T47D (cell line): ENCODE measurements around the gene CDC42SE2.
"Not testable (repeated sequence)": the region's sequence is repeated elsewhere in the genome, so short reads cannot be mapped to it uniquely, and the experiment has no call there.

ENCODE experiments used
- DNase-seq, 2 experiments: peaks; one replicate each; pipeline versions ENCODE4 v3.0.0 to v3.0.0-alpha.2; 2011 to 2012; ENCODE audit warnings: low read depth in 1 of 2, low spot score in 1 of 2
- JUND ChIP-seq: IDR thresholded peaks from 2 replicates; pipeline ENCODE4 v1.6.1; 2012; ENCODE audit warnings: low read depth
- in situ Hi-C: cut with HindIII; loops from 2 replicates; pipeline ENCODE4 v1.10.0; 2016; ENCODE audit warnings: low sequenced_read_pairs, low pct_unique_long_range_greater_than_20kb

Gene CDC42SE2

GRCh38 chr5:131377785-131378325, 114.0 kb downstream of the CDC42SE2 start:
- DNase-seq = no peak
- in situ Hi-C loops = no loop called here
- TF ChIP-seq JUND = no peak

- no peak for DNase-seq
- in situ Hi-C loops = no loop called here
- TF ChIP-seq JUND = no peak
These were observed 115.1 kb downstream of the CDC42SE2 start for GRCh38 chr5:131378721-131379541.

DNA sequence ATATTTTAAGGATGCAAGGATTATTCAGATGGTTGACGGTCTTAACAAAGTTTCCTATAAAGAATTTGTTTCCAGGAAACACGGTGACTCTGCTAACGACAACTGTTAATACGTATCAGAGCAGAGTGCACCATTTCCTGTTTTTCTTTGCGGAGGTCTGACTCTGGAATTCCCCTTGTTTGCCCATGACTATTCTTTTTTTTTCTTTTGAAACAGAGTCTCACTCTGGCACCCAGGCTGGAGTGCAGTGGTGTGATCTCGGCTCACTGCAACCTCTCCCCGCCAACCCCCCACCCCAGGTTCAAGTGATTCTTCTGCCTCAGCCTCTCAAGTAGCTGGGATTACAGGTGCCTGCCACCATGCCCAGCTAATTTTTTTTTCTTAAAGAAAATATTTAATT, 115.9 kb downstream of the CDC42SE2 start:
- in situ Hi-C loops = no loop called here
- TF ChIP-seq JUND = no peak
- no peak for DNase-seq

GRCh38 chr5:131380238-131380637, 116.4 kb downstream of the CDC42SE2 start:
- in situ Hi-C loops, DNase-seq: not testable (repeated sequence)

GRCh38 chr5:131381021-131381420, 117.2 kb downstream of the CDC42SE2 start:
- in situ Hi-C loops = no loop called here
- no peak for TF ChIP-seq JUND

GRCh38 chr5:131381777-131382176, 117.9 kb downstream of the CDC42SE2 start:
- in situ Hi-C loops = no loop called here
- TF ChIP-seq JUND = no peak
- DNase-seq = no peak

More at GRCh38 chr5:131381021-131381420, 117.2 kb downstream of the CDC42SE2 start:
- no peak for DNase-seq

GRCh38 chr5:131382407-131383395, 118.8 kb downstream of the CDC42SE2 start:
- no peak for TF ChIP-seq JUND
- peak; percentile 27 to 81 for DNase-seq
- in situ Hi-C loops = no loop called here

- no peak for TF ChIP-seq JUND
- in situ Hi-C loops = no loop called here
- DNase-seq = no peak
These were observed 120.3 kb downstream of the CDC42SE2 start for GRCh38 chr5:131384173-131384572.

DNA sequence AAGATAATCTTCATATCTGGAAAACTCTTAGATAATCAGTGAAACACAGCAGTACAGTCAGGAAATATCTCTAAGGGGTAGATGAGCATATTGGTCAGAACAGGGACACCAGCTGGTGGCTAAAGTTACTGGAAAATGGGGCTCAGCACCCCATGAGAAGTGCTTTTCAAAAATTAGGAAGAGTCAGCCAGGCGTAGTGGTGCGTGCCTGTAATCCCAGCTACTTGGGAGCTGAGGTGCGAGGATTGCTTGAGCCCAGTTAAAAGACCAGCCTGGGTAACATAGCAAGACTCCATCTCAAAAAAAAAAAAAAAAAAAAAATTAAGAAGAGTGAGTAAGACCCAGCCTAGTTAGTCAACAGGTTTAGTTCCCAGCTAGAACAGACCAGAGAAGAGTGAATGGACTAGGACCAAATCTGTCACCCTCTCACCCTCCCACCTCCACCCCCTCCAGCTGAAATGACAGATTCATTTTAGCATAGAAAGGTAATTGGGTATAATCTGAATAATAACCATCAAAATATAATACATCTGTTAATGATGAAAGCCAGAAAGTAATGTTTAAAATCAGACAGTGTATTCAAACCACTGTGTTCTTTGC, 120.9 kb downstream of the CDC42SE2 start:
- in situ Hi-C loops = no loop called here
- no peak for TF ChIP-seq JUND
- DNase-seq = no peak

DNA sequence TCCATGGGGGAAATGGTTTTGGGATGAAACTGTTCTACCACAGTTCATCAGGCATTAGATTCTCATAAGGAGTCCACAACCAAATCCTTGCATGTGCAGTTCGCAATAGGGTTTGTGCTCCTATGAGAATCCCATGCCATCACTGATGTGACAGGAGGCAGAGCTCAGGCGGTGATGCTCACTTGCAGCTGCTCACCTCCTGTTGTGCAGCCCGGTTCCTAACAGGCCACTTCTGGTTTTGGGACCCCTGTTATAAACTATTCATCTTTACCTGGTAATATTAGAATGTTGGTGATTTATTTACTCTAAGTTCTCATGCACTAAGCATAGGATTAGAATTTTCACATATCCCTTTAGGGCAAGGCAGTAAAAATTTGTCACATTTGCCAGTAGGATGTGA, 122.3 kb downstream of the CDC42SE2 start:
- in situ Hi-C loops = no loop called here
- no peak for TF ChIP-seq JUND
- DNase-seq = no peak

- DNase-seq = peak in 1 of 2 experiments; percentile 50
- in situ Hi-C loops = no loop called here
- TF ChIP-seq JUND = no peak
These were observed 122.9 kb downstream of the CDC42SE2 start for GRCh38 chr5:131386779-131387178.

DNA sequence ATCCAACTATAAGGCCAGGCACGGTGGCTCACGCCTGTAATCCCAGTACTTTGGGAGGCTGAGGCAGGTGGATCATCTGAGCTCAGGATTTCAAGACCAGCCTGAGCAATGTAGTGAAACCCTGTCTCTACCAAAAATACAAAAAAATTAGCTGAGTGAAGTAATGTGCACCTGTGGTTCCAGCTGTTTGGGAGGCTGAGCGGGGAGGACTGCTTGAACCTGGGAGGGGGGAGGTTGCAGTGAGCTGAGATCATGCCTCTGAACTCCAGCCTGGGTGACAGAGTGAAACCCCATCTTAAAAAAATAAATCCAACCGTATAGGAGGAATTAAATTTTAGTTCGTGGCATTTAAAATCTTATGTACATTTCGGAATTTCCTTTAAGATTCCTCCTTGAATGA, 123.4 kb downstream of the CDC42SE2 start:
- in situ Hi-C loops = no loop called here
- no peak for DNase-seq
- TF ChIP-seq JUND = no peak
